NB4 (cell line): ENCODE results near the gene ING4.

Source experiments
- DNase-seq: peaks from one replicate; pipeline ENCODE4 v3.0.0; 2010; ENCODE audit warnings: low read depth
- H3K4me3 ChIP-seq: one replicate; pipeline ENCODE4 v1.5.1; 2011; ENCODE audit warnings: mild to moderate bottlenecking, low read depth, low read length, moderate library complexity
- CTCF ChIP-seq: IDR thresholded peaks from one replicate; pipeline ENCODE4 v1.5.1; 2012; ENCODE audit warnings: low read depth, low read length
- MAX ChIP-seq: IDR thresholded peaks from 2 replicates; pipeline ENCODE4 v1.6.1; 2011; ENCODE audit warnings: low read depth, low read length
- MYC ChIP-seq: IDR thresholded peaks from 2 replicates; pipeline ENCODE4 v1.6.1; 2011; ENCODE audit warnings: low read depth, low read length
- POLR2A ChIP-seq: IDR thresholded peaks from 2 replicates; pipeline ENCODE4 v1.6.1; 2011; ENCODE audit warnings: mild to moderate bottlenecking; ENCODE audit not compliant: insufficient read length; ENCODE audit errors: extremely low read depth

ING4 gene

GRCh38 chr12:6638305-6638704 lies 24.6 kb downstream of the ING4 start:
- TF ChIP-seq MAX (no peak), MYC (no peak), CTCF (no peak), POLR2A (no peak)
- no peak overlapping the region for H3K4me3 ChIP-seq
- peak; percentile 77 for DNase-seq

- no peak for TF ChIP-seq CTCF
- peak; percentile 38 for TF ChIP-seq POLR2A
- peak; percentile 22; the same call in 1 of the 2 replicates for TF ChIP-seq MYC
- peak; percentile 70 for DNase-seq
Measured at GRCh38 chr12:6635856-6636531, 26.9 kb downstream of the ING4 start, which contains the start of gene LPAR5. LPAR5 (minus strand) TSS chr12:6635959; CDS start chr12:6621248, 14,711 bp downstream.

GRCh38 chr12:6635375-6635855 lies 27.5 kb downstream of the ING4 start:
- no peak overlapping the region for H3K4me3 ChIP-seq
- DNase-seq, result peak; percentile 78
- no peak for TF ChIP-seq POLR2A
- TF ChIP-seq MYC, result no peak
- no peak for TF ChIP-seq CTCF
- no peak for TF ChIP-seq MAX

More at GRCh38 chr12:6635856-6636531, 26.9 kb downstream of the ING4 start, which contains the start of gene LPAR5:
- no peak within 1 kb of the TSS for H3K4me3 ChIP-seq

- TF ChIP-seq MAX (no peak), CTCF (no peak), POLR2A (no peak), MYC (no peak)
- DNase-seq, result peak; percentile 70
- no peak overlapping the region for H3K4me3 ChIP-seq
Measured at GRCh38 chr12:6632026-6632983, 30.6 kb downstream of the ING4 start.

- H3K4me3 ChIP-seq, result no peak overlapping the region
- no peak for DNase-seq
- no peak for TF ChIP-seq MYC
- no peak for TF ChIP-seq CTCF
- TF ChIP-seq POLR2A, result no peak
- no peak for TF ChIP-seq MAX
Measured at GRCh38 chr12:6631549-6631961, 31.4 kb downstream of the ING4 start.
